ENCODE measurements around the gene LRRC75B.

- no peak for TF ChIP-seq TAF1 (IDR thresholded peaks at IDR 0.05; ENCODE audit: low read depth, low read length)
- TF ChIP-seq EP300 (IDR thresholded peaks at IDR 0.05; ENCODE audit: borderline replicate concordance in 1 of 2, low read depth in 2 of 2, low read length in 2 of 2) = no peak
- TF ChIP-seq, protein P1, sequence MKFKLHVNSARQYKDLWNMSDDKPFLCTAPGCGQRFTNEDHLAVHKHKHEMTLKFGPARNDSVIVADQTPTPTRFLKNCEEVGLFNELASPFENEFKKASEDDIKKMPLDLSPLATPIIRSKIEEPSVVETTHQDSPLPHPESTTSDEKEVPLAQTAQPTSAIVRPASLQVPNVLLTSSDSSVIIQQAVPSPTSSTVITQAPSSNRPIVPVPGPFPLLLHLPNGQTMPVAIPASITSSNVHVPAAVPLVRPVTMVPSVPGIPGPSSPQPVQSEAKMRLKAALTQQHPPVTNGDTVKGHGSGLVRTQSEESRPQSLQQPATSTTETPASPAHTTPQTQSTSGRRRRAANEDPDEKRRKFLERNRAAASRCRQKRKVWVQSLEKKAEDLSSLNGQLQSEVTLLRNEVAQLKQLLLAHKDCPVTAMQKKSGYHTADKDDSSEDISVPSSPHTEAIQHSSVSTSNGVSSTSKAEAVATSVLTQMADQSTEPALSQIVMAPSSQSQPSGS (IDR thresholded peaks at IDR 0.05; ENCODE audit: low read length) = no peak
- no peak for TF ChIP-seq EGR1 (IDR thresholded peaks at IDR 0.05; ENCODE audit: borderline replicate concordance, low read depth, low read length)
- no peak for TF ChIP-seq SAP30 (IDR thresholded peaks at IDR 0.05; ENCODE audit: insufficient read depth, insufficient replicate concordance, low read length)
- TF ChIP-seq RFX5 (IDR thresholded peaks at IDR 0.05; ENCODE audit: borderline replicate concordance, low read depth, low read length) = no peak
Measured at GRCh38 chr22:24580276-24580675, 12.6 kb downstream of the LRRC75B start.
